Measurements from ENCODE around the gene DCUN1D1. TPM values are rescaled to one million over a fixed set of nuclear protein-coding genes. Genes with fewer than 3 reads are reported as not detected.

The DCUN1D1 gene
- total RNA-seq, 4 donors from 2014 or later = 16.7 to 25.9 (median 19.6) TPM

DNA sequence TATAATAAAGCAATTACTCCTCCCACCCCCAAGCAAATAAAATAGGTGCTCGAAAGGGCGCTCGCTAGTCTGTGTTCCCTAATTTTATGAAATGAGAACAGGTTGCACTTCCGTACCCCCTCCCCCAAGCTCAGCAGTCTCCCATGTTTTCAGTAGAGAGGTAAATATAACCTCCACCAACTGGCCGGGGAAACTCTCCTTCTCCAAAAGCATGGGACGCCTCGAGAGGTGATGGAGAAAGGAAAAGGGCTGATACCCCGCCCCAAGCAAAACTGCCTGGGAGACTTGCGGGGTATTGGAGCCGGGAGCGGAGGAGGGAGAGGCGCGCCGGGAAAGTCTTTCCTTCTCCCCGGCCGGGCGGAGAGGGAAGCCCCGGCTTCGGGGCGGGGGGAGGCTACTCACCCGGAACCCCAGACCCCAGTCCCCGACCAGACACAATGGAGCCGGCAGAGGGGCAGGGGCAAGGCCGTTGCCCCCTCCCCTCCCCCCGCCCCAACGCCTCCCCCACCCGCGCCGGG, 605 bp downstream of the DCUN1D1 start:
- 0% methylated on average over 11 to 23 of the region's 29 CpGs for WGBS, 2 donors

DNA sequence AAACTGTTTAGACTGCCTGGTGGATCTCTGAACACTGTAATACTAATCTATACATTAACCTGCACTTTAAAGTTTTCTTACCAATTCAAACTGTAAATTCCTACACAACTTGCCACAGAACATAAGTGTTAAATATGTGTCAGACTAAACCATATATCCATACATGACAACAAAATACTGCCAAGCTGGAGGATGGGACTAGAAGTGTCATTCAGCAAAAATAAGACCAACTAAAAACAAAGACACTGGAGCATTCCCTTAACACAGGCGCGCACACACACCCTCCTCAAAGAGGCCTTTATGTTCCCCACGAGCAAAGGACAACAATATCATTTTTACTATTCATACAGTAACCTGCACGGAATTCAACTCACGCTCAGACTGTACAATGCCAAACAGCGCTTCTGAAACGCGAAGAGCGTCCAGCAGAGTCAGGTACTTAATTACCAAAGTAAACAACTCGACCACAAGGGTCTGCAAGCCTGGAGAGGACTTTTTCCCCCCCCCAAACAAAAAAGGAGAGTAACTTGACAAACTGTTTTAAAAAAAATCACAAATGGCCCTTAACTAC, 1.1 kb downstream of the DCUN1D1 start:
- no peak for TF ChIP-seq POLR2A (IDR thresholded peaks at IDR 0.05)
- TF ChIP-seq, protein P1, sequence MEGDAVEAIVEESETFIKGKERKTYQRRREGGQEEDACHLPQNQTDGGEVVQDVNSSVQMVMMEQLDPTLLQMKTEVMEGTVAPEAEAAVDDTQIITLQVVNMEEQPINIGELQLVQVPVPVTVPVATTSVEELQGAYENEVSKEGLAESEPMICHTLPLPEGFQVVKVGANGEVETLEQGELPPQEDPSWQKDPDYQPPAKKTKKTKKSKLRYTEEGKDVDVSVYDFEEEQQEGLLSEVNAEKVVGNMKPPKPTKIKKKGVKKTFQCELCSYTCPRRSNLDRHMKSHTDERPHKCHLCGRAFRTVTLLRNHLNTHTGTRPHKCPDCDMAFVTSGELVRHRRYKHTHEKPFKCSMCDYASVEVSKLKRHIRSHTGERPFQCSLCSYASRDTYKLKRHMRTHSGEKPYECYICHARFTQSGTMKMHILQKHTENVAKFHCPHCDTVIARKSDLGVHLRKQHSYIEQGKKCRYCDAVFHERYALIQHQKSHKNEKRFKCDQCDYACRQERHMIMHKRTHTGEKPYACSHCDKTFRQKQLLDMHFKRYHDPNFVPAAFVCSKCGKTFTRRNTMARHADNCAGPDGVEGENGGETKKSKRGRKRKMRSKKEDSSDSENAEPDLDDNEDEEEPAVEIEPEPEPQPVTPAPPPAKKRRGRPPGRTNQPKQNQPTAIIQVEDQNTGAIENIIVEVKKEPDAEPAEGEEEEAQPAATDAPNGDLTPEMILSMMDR (IDR thresholded peaks at IDR 0.05) = no peak
- intact Hi-C loops (cut with DNase I; ENCODE audit: low total_unique reads) = no loop called here
- DNase-seq (ENCODE audit: low spot score in 2 of 2) = no peak
- 3% methylated on average over 10 of the region's 10 CpGs for WGBS, 2 donors
- H3K4me3 ChIP-seq (ENCODE audit: low read depth, poor library complexity, severe bottlenecking) = peak overlapping the region; percentile 68

More for the DNA sequence above, 605 bp downstream of the DCUN1D1 start:
- peak overlapping the region; percentile 68 for H3K4me3 ChIP-seq (ENCODE audit: low read depth, poor library complexity, severe bottlenecking)
- TF ChIP-seq, protein P1 (IDR thresholded peaks at IDR 0.05) = no peak
- no peak for TF ChIP-seq POLR2A (IDR thresholded peaks at IDR 0.05)
- DNase-seq (ENCODE audit: low spot score in 2 of 2) = peak in 1 of 2 donors; percentile 87
- intact Hi-C loops (cut with DNase I; ENCODE audit: low total_unique reads) = no loop called here

DNA sequence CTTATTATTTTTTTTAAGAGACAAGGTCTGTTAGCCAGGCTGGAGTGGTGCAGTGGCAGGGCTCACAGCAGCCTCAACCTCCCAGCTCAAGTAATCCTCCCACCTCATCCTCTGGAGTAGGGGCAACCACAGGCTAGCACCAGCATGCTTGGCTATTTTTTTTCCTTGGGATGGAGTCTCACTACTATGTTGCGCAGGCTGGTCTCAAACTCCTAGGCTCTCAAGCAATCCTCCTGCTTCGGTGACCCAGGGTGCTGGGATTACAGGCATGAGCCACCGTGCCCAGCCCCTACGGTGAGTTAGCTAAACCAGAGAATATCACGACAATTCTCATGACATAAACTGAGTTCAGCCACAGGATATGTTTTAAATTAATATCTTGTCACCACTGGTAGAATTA, 2.0 kb downstream of the DCUN1D1 start:
- no peak overlapping the region for H3K4me3 ChIP-seq (ENCODE audit: low read depth, poor library complexity, severe bottlenecking)
- no peak for DNase-seq (ENCODE audit: low spot score in 2 of 2)
- intact Hi-C loops (cut with DNase I; ENCODE audit: low total_unique reads) = no loop called here
- 76 to 78% methylated on average over 5 of the region's 5 CpGs for WGBS, 2 donors
- TF ChIP-seq POLR2A (IDR thresholded peaks at IDR 0.05) = no peak
- TF ChIP-seq, protein P1 (IDR thresholded peaks at IDR 0.05) = no peak

DNA sequence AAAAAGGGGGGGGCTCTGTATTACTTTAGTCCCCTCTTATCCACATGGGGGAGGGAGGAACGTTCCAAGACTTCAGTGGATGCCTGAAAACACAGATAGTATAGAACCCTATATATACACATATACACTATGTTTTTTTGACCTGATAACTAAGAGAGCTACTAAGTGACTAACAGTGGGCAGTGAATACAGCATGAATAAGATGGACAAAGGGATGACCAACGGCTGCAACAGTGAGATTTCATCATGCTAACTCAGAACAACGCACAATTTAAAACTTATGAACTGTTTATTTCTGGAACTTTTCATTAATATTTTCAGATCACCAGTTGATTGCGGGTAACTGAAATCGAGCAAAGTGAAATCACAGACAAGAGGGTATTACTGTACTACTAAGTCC, 7.3 kb downstream of the DCUN1D1 start:
- DNase-seq (ENCODE audit: low spot score in 2 of 2) = no peak
- 97% methylated on average over 5 of the region's 5 CpGs for WGBS, 2 donors
- TF ChIP-seq POLR2A (IDR thresholded peaks at IDR 0.05) = no peak
- TF ChIP-seq, protein P1 (IDR thresholded peaks at IDR 0.05) = no peak
- H3K4me3 ChIP-seq (ENCODE audit: low read depth, poor library complexity, severe bottlenecking) = no peak overlapping the region
- intact Hi-C loops (cut with DNase I; ENCODE audit: low total_unique reads) = no loop called here

DNA sequence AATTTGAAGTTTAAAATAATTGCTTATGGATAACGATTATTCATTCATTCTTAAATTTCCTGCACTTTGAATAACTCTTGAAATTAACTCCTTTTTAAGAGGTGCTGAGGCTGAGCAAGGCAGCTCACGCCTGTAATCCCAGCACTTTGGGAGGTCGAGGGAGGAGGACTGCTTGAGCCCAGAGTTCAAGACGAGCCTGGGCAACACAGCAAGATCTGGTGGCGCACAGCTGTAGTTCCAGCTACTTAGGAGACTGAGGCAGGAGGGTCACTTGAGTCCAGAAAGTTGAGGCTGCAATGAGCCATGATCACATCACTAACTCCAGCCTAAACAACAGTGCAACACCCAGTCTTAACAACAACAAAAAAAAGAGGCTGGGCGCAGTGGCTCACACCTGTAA, 8.0 kb downstream of the DCUN1D1 start:
- intact Hi-C loops (cut with DNase I; ENCODE audit: low total_unique reads) = no loop called here
- DNase-seq (ENCODE audit: low spot score in 2 of 2) = peak in 1 of 2 donors; percentile 29
- TF ChIP-seq, protein P1 (IDR thresholded peaks at IDR 0.05) = no peak
- 87 to 91% methylated on average over 6 of the region's 6 CpGs for WGBS, 2 donors
- H3K4me3 ChIP-seq (ENCODE audit: low read depth, poor library complexity, severe bottlenecking) = no peak overlapping the region

DNA sequence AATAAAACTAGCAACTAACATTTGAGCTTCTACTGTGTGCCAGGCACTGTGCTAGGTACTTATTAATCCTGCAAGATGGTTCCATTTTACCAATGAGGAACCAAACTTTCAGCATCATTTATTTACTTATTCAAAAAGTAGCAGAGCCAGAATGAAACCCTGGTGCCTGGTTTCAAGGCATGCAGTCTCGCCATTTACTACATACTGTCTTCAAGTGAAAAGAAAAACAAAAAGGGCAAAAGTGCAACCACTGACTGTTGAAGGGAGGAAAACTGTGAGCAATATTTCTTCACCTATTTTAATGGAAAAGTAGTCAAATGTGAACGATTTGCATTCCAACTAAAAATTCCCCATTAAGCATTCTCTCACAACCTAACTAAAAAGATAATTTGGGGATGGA, 8.7 kb downstream of the DCUN1D1 start:
- H3K4me3 ChIP-seq (ENCODE audit: low read depth, poor library complexity, severe bottlenecking) = no peak overlapping the region
- TF ChIP-seq, protein P1 (IDR thresholded peaks at IDR 0.05) = no peak
- no peak for TF ChIP-seq POLR2A (IDR thresholded peaks at IDR 0.05)
- intact Hi-C loops (cut with DNase I; ENCODE audit: low total_unique reads) = no loop called here
- 75 to 81% methylated on average over 2 of the region's 2 CpGs for WGBS, 2 donors
- DNase-seq (ENCODE audit: low spot score in 2 of 2) = no peak

Data from lower leg skin (tissue), 4 donors.